ENCODE data around the gene CDH23.

- TF ChIP-seq, protein P1, sequence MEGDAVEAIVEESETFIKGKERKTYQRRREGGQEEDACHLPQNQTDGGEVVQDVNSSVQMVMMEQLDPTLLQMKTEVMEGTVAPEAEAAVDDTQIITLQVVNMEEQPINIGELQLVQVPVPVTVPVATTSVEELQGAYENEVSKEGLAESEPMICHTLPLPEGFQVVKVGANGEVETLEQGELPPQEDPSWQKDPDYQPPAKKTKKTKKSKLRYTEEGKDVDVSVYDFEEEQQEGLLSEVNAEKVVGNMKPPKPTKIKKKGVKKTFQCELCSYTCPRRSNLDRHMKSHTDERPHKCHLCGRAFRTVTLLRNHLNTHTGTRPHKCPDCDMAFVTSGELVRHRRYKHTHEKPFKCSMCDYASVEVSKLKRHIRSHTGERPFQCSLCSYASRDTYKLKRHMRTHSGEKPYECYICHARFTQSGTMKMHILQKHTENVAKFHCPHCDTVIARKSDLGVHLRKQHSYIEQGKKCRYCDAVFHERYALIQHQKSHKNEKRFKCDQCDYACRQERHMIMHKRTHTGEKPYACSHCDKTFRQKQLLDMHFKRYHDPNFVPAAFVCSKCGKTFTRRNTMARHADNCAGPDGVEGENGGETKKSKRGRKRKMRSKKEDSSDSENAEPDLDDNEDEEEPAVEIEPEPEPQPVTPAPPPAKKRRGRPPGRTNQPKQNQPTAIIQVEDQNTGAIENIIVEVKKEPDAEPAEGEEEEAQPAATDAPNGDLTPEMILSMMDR (IDR thresholded peaks at IDR 0.05; ENCODE audit: low read length) = no peak
- TF ChIP-seq EZH2 (optimal IDR thresholded peaks at IDR 0.05; ENCODE audit: low read depth, low read length) = no peak
- TF ChIP-seq EZH2phosphoT487 (IDR thresholded peaks at IDR 0.05; ENCODE audit: low read length) = no peak
These were observed 296.0 kb downstream of the CDH23 start for GRCh38 chr10:71692598-71693306.

Data from MM.1S (cell line).